ENCODE measurements around the gene PODXL2.

PODXL2 gene

GRCh38 chr3:127658234-127658633 is 29.2 kb downstream of the PODXL2 start:
- ATAC-seq (no peak), DNase-seq (no peak)

- ATAC-seq (no peak), DNase-seq (no peak)
Observed at GRCh38 chr3:127660621-127661251, 31.8 kb downstream of the PODXL2 start.

GRCh38 chr3:127661600-127661999 is 32.6 kb downstream of the PODXL2 start:
- ATAC-seq (no peak), DNase-seq (no peak)

GRCh38 chr3:127662001-127662469 is 33.0 kb downstream of the PODXL2 start:
- no peak for ATAC-seq
- DNase-seq = no peak

GRCh38 chr3:127663151-127663550 is 34.2 kb downstream of the PODXL2 start:
- ATAC-seq = no peak

GRCh38 chr3:127665165-127665564 is 36.2 kb downstream of the PODXL2 start:
- no peak for ATAC-seq
- DNase-seq = no peak

More at GRCh38 chr3:127663151-127663550, 34.2 kb downstream of the PODXL2 start:
- DNase-seq = no peak

GRCh38 chr3:127665586-127665985 is 36.6 kb downstream of the PODXL2 start:
- no peak for DNase-seq
- no peak for ATAC-seq

GRCh38 chr3:127666676-127667075 is 37.7 kb downstream of the PODXL2 start:
- ATAC-seq (no peak), DNase-seq (no peak)

GRCh38 chr3:127667119-127667681 is 38.2 kb downstream of the PODXL2 start:
- no peak for DNase-seq
- ATAC-seq = no peak

GRCh38 chr3:127668906-127669305 is 39.9 kb downstream of the PODXL2 start:
- no peak for DNase-seq
- ATAC-seq = no peak

GRCh38 chr3:127669541-127670228 is 40.7 kb downstream of the PODXL2 start:
- ATAC-seq (no peak), DNase-seq (no peak)

GRCh38 chr3:127670229-127670559 is 41.2 kb downstream of the PODXL2 start:
- ATAC-seq = no peak
- no peak for DNase-seq

- DNase-seq (no peak), ATAC-seq (no peak)
Observed at GRCh38 chr3:127670761-127671522, 42.0 kb downstream of the PODXL2 start.

- peak; percentile 49 for DNase-seq
- peak; percentile 7 for ATAC-seq
Observed at GRCh38 chr3:127671523-127672428, 42.8 kb downstream of the PODXL2 start.

- DNase-seq (peak; percentile 91), ATAC-seq (peak; percentile 86)
Observed at GRCh38 chr3:127672429-127673190, 43.6 kb downstream of the PODXL2 start, which contains the start of gene ABTB1. TSS of gene ABTB1 (plus strand) at chr3:127672952. CDS start at chr3:127673026, 74 bp downstream.

GRCh38 chr3:127673191-127674100 is 44.5 kb downstream of the PODXL2 start:
- ATAC-seq = peak; percentile 37
- DNase-seq = peak; percentile 60

- ATAC-seq = no peak
- no peak for DNase-seq
Observed at GRCh38 chr3:127674101-127674721, 45.2 kb downstream of the PODXL2 start.

- ATAC-seq (no peak), DNase-seq (no peak)
Observed at GRCh38 chr3:127674790-127675189, 45.8 kb downstream of the PODXL2 start.
